Uterus (tissue), 4 donors: ENCODE results near the gene STK11. TPM values are rescaled to one million over a fixed set of nuclear protein-coding genes. Genes with fewer than 3 reads are reported as not detected.

ENCODE experiments used
- DNase-seq, 2 donors: peaks; one replicate each; pipeline ENCODE4 v3.0.0-alpha.2; 2019 to 2020
- H3K27ac ChIP-seq, 2 donors: fragments of 200-600 bp; sonication (generic); 1 replicate in 1 of 2; 2 replicates in 1 of 2; pipeline ENCODE4 v1.5.1; 2016 to 2018
- H3K27me3 ChIP-seq, 2 donors: fragments of 200-600 bp; sonication (generic); one replicate each; pipeline ENCODE4 v1.5.1; 2018 to 2019; ENCODE audit warnings: control low read depth in 1 of 2
- H3K36me3 ChIP-seq, 2 donors: fragments of 200-600 bp; sonication (generic); one replicate each; pipeline ENCODE4 v1.5.1; 2019; ENCODE audit warnings: control low read depth in 1 of 2
- H3K4me1 ChIP-seq, 2 donors: fragments of 200-600 bp; sonication (generic); one replicate each; pipeline ENCODE4 v1.5.1; 2018 to 2019; ENCODE audit warnings: control low read depth in 1 of 2
- H3K4me3 ChIP-seq, 2 donors: fragments of 200-600 bp; sonication (generic); 1 replicate in 1 of 2; 2 replicates in 1 of 2; pipeline ENCODE4 v1.5.1; 2018 to 2019; ENCODE audit warnings: mild to moderate bottlenecking in 1 of 2
- H3K9me3 ChIP-seq, 2 donors: fragments of 200-600 bp; sonication (generic); one replicate each; pipeline ENCODE4 v1.5.1; 2019; ENCODE audit warnings: control low read depth in 1 of 2
- POLR2A ChIP-seq, 2 donors: fragments of 450-650 bp; IDR thresholded peaks; one replicate each; pipeline ENCODE4 v1.6.1; 2016; ENCODE audit warnings: antibody characterized with exemption in 2 of 2, mild to moderate bottlenecking in 1 of 2, moderate library complexity in 1 of 2
- intact Hi-C: fragments of 100-400 bp; cut with DNase I; formaldehyde crosslinking; loops from one replicate; pipeline ENCODE4 v1.15.1; 2023; ENCODE audit warnings: low total_unique reads
- total RNA-seq, 4 donors: library from RNA; depleted of rRNA in 3 of 4; stranded (reverse); fragments of >200 nt in 3 of 4; gene quantifications; one replicate each; pipeline versions ENCODE4 v1.1.0 to v1.2.4, GENCODE V29; 2014 to 2023
- TF ChIP-seq, protein P1 (sequence below), 4 experiments: fragments of 200-600 bp in 2 of 4; fragments of 450-650 bp in 2 of 4; sonication (generic) in 2 of 4; IDR thresholded peaks; one replicate each; pipeline ENCODE4 v1.5.1; 2016 to 2019; ENCODE audit warnings: antibody characterized with exemption in 4 of 4, mild to moderate bottlenecking in 2 of 4, moderate library complexity in 1 of 4
- donor health status: DM: yes; HTN: yes; CAD: no.

Gene STK11
- total RNA-seq, 4 donors from 2014 or later: 17.4 to 62.8 (median 43.3) TPM

- H3K27ac ChIP-seq: peak overlapping the region; percentile 7 to 8
Measured at GRCh38 chr19:1272423-1273262, 67.1 kb downstream of the STK11 start.

GRCh38 chr19:1273263-1274041, 67.9 kb downstream of the STK11 start:
- Histone ChIP-seq H3K27ac (peak overlapping the region; percentile 8 to 98), H3K36me3 (no peaks in the 10 kb centered on the region), H3K27me3 (no peaks in the 10 kb centered on the region), H3K4me1 (peaks cover 15 to 56% of the 10 kb centered on the region in 2 donors), H3K4me3 (no peak overlapping the region), H3K9me3 (no peaks in the 10 kb centered on the region)
- no peak for TF ChIP-seq POLR2A (IDR thresholded peaks at IDR 0.05)
- TF ChIP-seq, protein P1, sequence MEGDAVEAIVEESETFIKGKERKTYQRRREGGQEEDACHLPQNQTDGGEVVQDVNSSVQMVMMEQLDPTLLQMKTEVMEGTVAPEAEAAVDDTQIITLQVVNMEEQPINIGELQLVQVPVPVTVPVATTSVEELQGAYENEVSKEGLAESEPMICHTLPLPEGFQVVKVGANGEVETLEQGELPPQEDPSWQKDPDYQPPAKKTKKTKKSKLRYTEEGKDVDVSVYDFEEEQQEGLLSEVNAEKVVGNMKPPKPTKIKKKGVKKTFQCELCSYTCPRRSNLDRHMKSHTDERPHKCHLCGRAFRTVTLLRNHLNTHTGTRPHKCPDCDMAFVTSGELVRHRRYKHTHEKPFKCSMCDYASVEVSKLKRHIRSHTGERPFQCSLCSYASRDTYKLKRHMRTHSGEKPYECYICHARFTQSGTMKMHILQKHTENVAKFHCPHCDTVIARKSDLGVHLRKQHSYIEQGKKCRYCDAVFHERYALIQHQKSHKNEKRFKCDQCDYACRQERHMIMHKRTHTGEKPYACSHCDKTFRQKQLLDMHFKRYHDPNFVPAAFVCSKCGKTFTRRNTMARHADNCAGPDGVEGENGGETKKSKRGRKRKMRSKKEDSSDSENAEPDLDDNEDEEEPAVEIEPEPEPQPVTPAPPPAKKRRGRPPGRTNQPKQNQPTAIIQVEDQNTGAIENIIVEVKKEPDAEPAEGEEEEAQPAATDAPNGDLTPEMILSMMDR (IDR thresholded peaks at IDR 0.05): no peak
- intact Hi-C loops: no loop called here
- DNase-seq: no peak

More at GRCh38 chr19:1272423-1273262, 67.1 kb downstream of the STK11 start:
- intact Hi-C loops: no loop called here
- H3K4me1 ChIP-seq: peaks cover 24 to 62% of the 10 kb centered on the region in 2 donors
- no peaks in the 10 kb centered on the region for H3K36me3 ChIP-seq
- no peaks in the 10 kb centered on the region for H3K27me3 ChIP-seq
- no peak for DNase-seq
- TF ChIP-seq POLR2A (IDR thresholded peaks at IDR 0.05): no peak
- TF ChIP-seq, protein P1 (IDR thresholded peaks at IDR 0.05): no peak
- no peak overlapping the region for H3K4me3 ChIP-seq
- H3K9me3 ChIP-seq: no peaks in the 10 kb centered on the region

- TF ChIP-seq POLR2A (IDR thresholded peaks at IDR 0.05): no peak
- TF ChIP-seq, protein P1 (IDR thresholded peaks at IDR 0.05): no peak
- peak overlapping the region; percentile 98 for H3K27ac ChIP-seq
Measured at GRCh38 chr19:1274081-1274851, 68.7 kb downstream of the STK11 start.

GRCh38 chr19:1274852-1275259, 69.3 kb downstream of the STK11 start:
- no peaks in the 10 kb centered on the region for H3K27me3 ChIP-seq
- H3K27ac ChIP-seq: peak overlapping the region; percentile 98
- H3K4me1 ChIP-seq: peaks cover 15 to 51% of the 10 kb centered on the region in 2 donors
- TF ChIP-seq, protein P1 (IDR thresholded peaks at IDR 0.05): peak in 1 of 4 experiments; percentile 0
- TF ChIP-seq POLR2A (IDR thresholded peaks at IDR 0.05): no peak
- no peaks in the 10 kb centered on the region for H3K9me3 ChIP-seq
- peak overlapping the region; percentile 65 to 71 for H3K4me3 ChIP-seq
- DNase-seq: no peak
- no peaks in the 10 kb centered on the region for H3K36me3 ChIP-seq
- intact Hi-C loops: no loop called here

More at GRCh38 chr19:1274081-1274851, 68.7 kb downstream of the STK11 start:
- peak; percentile 43 to 50 for DNase-seq
- no peaks in the 10 kb centered on the region for H3K36me3 ChIP-seq
- peaks cover 15 to 52% of the 10 kb centered on the region in 2 donors for H3K4me1 ChIP-seq
- no peaks in the 10 kb centered on the region for H3K9me3 ChIP-seq
- H3K27me3 ChIP-seq: no peaks in the 10 kb centered on the region
- H3K4me3 ChIP-seq: peak overlapping the region in 1 of 2 donors; percentile 71
- intact Hi-C loops: no loop called here
